ENCODE data around the gene IZUMO4.

DNA sequence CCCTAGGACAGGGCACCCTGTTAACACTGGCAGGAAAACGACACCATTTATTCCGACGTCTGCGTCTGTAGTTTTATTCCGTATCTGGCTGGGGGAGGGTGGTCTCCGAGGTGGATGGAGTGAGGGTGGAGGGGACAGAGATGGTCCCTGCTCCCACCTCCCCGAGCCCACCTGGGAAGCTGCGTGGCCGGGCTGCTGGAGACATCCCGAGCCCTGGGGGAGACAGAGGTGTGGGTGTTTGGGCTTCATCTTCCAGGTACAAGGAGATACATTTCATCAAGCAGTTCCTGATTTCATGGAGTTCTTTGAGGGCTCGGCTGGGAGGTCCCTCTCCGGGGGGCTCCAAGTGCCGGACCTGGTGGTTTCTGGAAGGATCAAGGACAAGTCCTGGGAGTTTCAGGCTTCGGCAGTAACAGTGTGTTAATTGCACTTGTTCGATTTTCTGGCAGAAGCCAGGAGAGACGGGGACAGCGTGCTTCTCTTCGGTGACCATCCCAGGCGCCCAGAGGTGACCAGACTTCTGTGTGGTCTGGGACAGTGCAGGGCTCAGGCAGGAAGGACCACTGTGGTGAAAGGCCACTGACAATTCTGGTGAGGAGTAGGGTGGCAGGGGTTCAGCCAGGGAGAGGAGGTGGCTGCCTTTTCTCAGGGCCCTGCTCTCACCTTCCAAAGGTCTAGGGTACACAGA, 25.6 kb upstream of the IZUMO4 start:
- TF ChIP-seq, protein P1, sequence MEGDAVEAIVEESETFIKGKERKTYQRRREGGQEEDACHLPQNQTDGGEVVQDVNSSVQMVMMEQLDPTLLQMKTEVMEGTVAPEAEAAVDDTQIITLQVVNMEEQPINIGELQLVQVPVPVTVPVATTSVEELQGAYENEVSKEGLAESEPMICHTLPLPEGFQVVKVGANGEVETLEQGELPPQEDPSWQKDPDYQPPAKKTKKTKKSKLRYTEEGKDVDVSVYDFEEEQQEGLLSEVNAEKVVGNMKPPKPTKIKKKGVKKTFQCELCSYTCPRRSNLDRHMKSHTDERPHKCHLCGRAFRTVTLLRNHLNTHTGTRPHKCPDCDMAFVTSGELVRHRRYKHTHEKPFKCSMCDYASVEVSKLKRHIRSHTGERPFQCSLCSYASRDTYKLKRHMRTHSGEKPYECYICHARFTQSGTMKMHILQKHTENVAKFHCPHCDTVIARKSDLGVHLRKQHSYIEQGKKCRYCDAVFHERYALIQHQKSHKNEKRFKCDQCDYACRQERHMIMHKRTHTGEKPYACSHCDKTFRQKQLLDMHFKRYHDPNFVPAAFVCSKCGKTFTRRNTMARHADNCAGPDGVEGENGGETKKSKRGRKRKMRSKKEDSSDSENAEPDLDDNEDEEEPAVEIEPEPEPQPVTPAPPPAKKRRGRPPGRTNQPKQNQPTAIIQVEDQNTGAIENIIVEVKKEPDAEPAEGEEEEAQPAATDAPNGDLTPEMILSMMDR (IDR thresholded peaks at IDR 0.05; ENCODE audit: insufficient read depth, low read depth, low read length), result no peak
- TF ChIP-seq EZH2 (IDR thresholded peaks at IDR 0.05; ENCODE audit: insufficient read depth, low read length), result no peak

Data from astrocyte (in vitro differentiated cells and primary cell).